Measurements from ENCODE around the gene ZNF670.
"Not testable (repeated sequence)": the region's sequence is repeated elsewhere in the genome, so short reads cannot be mapped to it uniquely, and the experiment has no call there.

ZNF670 gene

DNA sequence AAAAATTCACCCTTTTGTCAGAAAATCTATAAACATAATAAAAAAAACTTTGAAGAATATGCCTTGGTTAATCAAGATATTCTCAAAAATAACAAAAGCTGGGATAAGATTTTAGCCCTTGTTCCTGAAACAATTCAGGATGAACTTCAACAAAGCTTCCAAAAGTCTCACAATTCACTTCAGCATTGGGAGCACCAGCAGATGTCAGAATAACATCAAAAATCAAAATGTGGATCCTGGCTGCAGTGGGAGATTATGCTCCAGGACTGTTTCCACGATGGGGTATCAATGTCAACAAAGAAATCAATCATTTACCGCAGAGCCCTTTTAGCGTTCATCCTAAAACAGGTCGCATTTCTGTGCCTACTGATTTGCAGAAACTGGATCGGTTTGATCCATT lies 35.2 kb downstream of the ZNF670 start:
- DNase-seq (ENCODE audit: insufficient read length, low spot score) (no peak), FAIRE-seq (no peak)
- TF ChIP-seq POLR2A (IDR thresholded peaks at IDR 0.05; ENCODE audit: low read depth, low read length) = no peak

DNA sequence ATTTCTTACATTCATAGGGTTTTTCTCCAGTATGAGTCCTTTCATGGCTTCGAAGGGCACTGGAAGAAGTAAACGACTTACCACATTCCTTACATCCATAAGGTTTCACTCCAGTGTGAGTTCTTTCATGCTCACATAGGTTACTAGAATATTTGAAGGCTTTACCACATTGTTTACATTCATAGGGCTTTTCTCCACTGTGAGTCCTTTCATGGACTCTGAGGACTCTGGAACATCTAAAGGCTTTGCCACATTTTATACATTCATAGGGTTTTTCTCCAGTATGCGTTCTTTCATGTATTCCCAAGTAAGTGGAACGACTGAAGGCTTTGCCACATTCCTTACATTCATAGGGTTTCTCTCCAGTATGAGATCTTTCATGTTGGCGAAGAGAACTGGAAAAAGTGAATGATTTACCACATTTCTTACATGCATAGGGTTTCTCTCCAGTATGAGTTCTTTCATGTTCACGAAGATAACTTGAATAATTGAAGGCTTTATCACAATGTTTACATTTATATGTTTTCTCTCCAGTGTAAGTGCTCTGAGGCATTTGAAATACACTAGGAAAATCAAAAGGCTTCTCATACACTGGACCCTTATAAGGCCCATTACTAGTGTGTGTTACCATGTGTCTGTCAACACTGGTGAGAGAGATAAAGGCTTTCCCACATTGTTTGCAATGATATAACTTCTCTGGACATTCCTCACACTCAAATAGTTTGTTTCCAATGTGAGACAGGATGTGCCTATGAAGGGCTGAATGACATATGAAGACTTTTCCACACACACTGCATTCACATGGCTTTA lies 40.9 kb downstream of the ZNF670 start:
- FAIRE-seq (no peak), DNase-seq (ENCODE audit: insufficient read length, low spot score) (no peak)
- no peak for TF ChIP-seq POLR2A (IDR thresholded peaks at IDR 0.05; ENCODE audit: low read depth, low read length)

DNA sequence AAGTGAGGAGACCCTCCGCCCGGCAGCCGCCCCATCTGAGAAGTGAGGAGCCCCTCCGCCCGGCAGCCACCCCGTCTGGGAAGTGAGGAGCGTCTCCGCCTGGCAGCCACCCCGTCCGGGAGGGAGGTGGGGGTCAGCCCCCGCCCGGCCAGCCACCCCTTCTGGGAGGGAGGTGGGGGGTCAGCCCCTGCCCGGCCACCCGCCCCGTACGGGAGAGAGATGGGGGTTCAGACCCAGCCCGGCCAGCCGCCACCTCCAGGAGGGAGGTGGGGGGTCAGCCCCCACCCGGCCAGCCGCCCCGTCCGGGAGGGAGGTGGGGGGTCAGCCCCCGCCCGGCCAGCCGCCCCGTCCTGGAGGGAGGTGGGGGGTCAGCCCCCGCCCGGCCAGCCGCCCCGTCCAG lies 46.3 kb downstream of the ZNF670 start:
- not testable (repeated sequence) for FAIRE-seq

More for the DNA sequence above, 46.3 kb downstream of the ZNF670 start:
- DNase-seq (ENCODE audit: insufficient read length, low spot score) = not testable (repeated sequence)

Data from H54 (cell line).